DND-41 (cell line): ENCODE data around the gene KLHL17.

Experiments used
- ATAC-seq: fragments of 200-7000 bp; cut with Tn5 transposase; 3 replicates; pipeline ENCODE4 v1.9.1; 2021; ENCODE audit warnings: low read depth; ENCODE audit not compliant: insufficient read depth
- DNase-seq: peaks from one replicate; pipeline ENCODE4 v3.0.0-alpha.2; 2020
- H2AFZ ChIP-seq: 2 replicates; pipeline ENCODE4 v1.6.0; 2012; ENCODE audit warnings: low read depth, low read length
- H3K27ac ChIP-seq: 2 replicates; pipeline ENCODE4 v1.5.1; 2012; ENCODE audit warnings: low read length, inconsistent platforms
- H3K27me3 ChIP-seq: fragments of 200-600 bp; sonication (generic); 2 replicates; pipeline ENCODE4 v1.6.0; 2012; ENCODE audit warnings: low read length, mild to moderate bottlenecking, inconsistent platforms; ENCODE audit not compliant: insufficient read depth, poor library complexity
- H3K36me3 ChIP-seq: 2 replicates; pipeline ENCODE4 v1.5.1; 2012; ENCODE audit warnings: low read length, inconsistent platforms; ENCODE audit not compliant: insufficient read depth
- H3K4me1 ChIP-seq: 2 replicates; pipeline ENCODE4 v1.5.1; 2012; ENCODE audit warnings: mild to moderate bottlenecking, low read length; ENCODE audit not compliant: insufficient read depth
- H3K4me2 ChIP-seq: 2 replicates; pipeline ENCODE4 v1.6.0; 2012; ENCODE audit warnings: mild to moderate bottlenecking, moderate library complexity, low read length, inconsistent platforms; ENCODE audit not compliant: insufficient read depth
- H3K4me3 ChIP-seq, 2 experiments: fragments of 200-600 bp in 1 of 2; shearing (Covaris generic) in 1 of 2; 2 replicates each; pipeline ENCODE4 v1.5.1; 2012 to 2016; ENCODE audit warnings: inconsistent platforms in 2 of 2, low read length in 2 of 2, mild to moderate bottlenecking in 2 of 2, low read depth in 1 of 2, moderate library complexity in 1 of 2
- H3K79me2 ChIP-seq: 2 replicates; pipeline ENCODE4 v1.6.0; 2012; ENCODE audit warnings: low read length, inconsistent platforms; ENCODE audit not compliant: insufficient read depth
- H3K9ac ChIP-seq: 2 replicates; pipeline ENCODE4 v1.6.0; 2012; ENCODE audit warnings: low read depth, mild to moderate bottlenecking, inconsistent platforms, low read length, moderate library complexity
- H3K9me3 ChIP-seq: 2 replicates; pipeline ENCODE4 v1.5.1; 2012; ENCODE audit warnings: low read length, moderate library complexity, mild to moderate bottlenecking, inconsistent platforms; ENCODE audit not compliant: insufficient read depth, severe bottlenecking
- H4K20me1 ChIP-seq: 2 replicates; pipeline ENCODE4 v1.6.0; 2012; ENCODE audit warnings: low read length; ENCODE audit not compliant: insufficient read depth
- EZH2 ChIP-seq: IDR thresholded peaks from 3 replicates; pipeline ENCODE4 v1.6.1; 2012; ENCODE audit warnings: borderline replicate concordance, low read depth, mild to moderate bottlenecking, moderate library complexity, low read length, inconsistent platforms; ENCODE audit not compliant: severe bottlenecking
- TF ChIP-seq, protein P1 (sequence below): IDR thresholded peaks from 2 replicates; pipeline ENCODE4 v1.5.1; 2012; ENCODE audit warnings: borderline replicate concordance, low read length, moderate library complexity, mild to moderate bottlenecking; ENCODE audit not compliant: poor library complexity, severe bottlenecking; ENCODE audit errors: extremely low read depth

KLHL17 gene

DNA sequence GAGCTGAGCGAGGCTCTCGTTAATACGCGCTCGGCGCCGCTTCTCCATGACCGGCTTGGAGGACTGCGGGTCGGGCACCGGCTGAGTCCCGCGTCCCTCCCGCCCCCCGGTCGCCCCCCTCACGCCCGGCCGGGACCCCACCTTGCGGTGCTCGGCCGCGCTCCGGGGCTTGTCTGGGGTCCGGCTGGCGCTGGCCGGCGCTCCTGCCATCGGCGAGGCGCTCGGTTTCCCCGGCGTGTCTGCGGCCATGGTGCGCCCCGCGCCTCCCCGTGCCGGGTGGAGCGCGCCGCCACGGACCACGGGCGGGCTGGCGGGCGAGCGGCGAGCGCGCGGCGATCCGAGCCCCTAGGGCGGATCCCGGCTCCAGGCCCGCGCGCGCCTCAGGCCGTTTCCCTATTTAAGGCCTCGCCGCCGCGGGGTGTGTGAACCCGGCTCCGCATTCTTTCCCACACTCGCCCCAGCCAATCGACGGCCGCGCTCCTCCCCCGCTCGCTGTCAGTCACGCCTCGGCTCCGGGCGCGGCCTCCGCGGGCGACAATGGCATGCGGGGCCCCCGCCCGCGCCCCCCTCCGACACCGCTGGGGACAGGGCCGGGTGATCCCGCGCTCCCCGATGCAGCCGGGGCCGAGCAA is 39.5 kb downstream of the KLHL17 start, which contains the start of gene HES4:
TSS of gene HES4 (minus strand) at position 373 of the 632 bp plus-strand sequence. CDS start at position 249, 124 bp downstream.
- Histone ChIP-seq H4K20me1 (peaks cover 21% of the 10 kb centered on the region), H3K4me3 (no peak within 1 kb of the TSS; a peak in 1 of 4 replicates), H3K4me2 (peak within 1 kb of the TSS; percentile 42), H3K27me3 (peaks cover 52% of the 10 kb centered on the region), H3K9me3 (no peaks in the 10 kb centered on the region), H3K9ac (no peak within 1 kb of the TSS), H2AFZ (no peak within 1 kb of the TSS), H3K36me3 (no peaks in the 10 kb centered on the region), H3K79me2 (no peaks in the 10 kb centered on the region), H3K27ac (no peak within 1 kb of the TSS), H3K4me1 (peaks cover 8% of the 10 kb centered on the region; the same call in 1 of the 2 replicates)
- peak; percentile 66 for ATAC-seq
- peak; percentile 55 for DNase-seq
- TF ChIP-seq EZH2: no peak
- TF ChIP-seq, protein P1, sequence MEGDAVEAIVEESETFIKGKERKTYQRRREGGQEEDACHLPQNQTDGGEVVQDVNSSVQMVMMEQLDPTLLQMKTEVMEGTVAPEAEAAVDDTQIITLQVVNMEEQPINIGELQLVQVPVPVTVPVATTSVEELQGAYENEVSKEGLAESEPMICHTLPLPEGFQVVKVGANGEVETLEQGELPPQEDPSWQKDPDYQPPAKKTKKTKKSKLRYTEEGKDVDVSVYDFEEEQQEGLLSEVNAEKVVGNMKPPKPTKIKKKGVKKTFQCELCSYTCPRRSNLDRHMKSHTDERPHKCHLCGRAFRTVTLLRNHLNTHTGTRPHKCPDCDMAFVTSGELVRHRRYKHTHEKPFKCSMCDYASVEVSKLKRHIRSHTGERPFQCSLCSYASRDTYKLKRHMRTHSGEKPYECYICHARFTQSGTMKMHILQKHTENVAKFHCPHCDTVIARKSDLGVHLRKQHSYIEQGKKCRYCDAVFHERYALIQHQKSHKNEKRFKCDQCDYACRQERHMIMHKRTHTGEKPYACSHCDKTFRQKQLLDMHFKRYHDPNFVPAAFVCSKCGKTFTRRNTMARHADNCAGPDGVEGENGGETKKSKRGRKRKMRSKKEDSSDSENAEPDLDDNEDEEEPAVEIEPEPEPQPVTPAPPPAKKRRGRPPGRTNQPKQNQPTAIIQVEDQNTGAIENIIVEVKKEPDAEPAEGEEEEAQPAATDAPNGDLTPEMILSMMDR: no peak

DNA sequence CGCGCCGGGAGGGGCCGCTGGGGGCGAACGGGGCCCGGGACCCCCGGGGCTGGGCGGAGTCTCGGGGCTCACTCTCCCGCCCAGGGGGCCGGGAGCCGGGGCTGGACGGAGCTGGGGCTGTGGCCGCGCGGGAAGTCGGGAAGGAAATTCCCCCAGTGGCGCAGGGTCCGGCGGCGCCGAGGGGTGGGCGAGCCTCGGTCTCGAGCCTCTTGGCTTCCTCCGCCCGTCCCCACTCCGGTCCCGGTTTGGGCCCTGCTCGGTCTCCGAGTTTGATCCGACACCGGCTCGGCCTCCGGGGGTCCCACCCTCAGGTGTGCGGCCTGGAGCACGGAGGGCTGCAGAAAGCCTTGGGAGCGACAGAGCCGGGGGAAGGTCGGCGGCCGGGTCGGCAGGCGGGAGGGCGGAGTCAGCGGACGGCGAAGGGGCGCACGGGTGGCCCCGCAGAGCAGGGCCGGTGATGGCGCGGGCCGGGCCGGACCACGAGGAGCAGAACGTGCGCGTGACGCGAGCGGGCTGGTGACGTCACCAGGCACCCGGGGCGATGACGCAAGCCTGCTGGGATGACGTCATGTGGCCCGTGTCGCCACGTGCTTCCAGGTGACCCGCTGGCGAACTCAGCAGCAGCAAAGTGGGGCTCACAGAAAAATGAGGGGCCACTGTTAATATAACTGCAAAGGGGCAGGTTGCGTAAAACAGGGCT is 40.1 kb downstream of the KLHL17 start:
- ATAC-seq (no peak; the same call in 2 of the 3 replicates), DNase-seq (no peak)
- Histone ChIP-seq H3K27ac (no peak overlapping the region), H3K4me1 (peaks cover 8% of the 10 kb centered on the region; the same call in 1 of the 2 replicates), H3K27me3 (peaks cover 59% of the 10 kb centered on the region), H2AFZ (no peak overlapping the region), H3K4me3 (no peak overlapping the region; a peak in 1 of 4 replicates), H3K9ac (no peak overlapping the region), H3K4me2 (peak overlapping the region; percentile 42; the same call in 1 of the 2 replicates), H3K36me3 (no peaks in the 10 kb centered on the region), H3K9me3 (no peaks in the 10 kb centered on the region), H4K20me1 (peaks cover 21% of the 10 kb centered on the region), H3K79me2 (no peaks in the 10 kb centered on the region)
- TF ChIP-seq, protein P1: no peak

DNA sequence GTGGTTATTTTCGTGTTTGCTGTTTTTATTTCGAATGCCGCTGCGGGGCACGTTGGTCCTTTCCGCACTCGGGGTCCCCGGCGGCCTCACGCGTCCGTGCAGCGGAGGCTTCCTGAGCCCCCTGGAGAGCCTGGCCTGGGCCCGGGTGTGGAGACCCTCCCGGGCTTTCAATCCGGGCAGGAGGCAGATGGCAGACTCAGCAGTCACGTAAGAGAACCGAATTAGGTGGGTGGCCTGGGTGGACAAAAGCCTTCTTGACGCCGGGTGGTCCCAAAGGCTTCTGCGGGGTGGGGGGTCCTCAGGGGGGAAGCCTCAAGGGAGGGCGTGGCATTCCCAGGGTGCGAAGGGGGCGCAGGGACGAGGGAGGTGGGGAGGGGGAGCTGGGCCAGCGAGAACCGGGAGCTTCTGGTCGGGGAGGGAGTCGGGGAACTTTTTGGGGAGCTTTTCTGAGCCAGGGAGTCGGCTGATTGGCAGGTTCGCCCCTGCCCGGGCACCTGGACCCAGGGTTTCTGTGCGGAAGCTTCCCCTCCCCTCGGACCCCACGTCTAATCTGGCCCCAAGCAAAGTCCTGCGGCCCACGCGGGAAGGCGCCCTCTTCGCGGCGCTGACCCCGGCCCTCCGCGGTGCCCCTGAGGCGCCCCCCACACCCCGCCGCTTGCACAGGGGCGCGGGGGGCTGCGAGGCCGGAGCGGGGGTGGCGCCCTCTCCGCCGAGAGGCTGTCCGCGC is 40.8 kb downstream of the KLHL17 start:
- no peak overlapping the region for H3K27ac ChIP-seq
- no peak overlapping the region for H3K4me3 ChIP-seq
- H3K79me2 ChIP-seq: no peaks in the 10 kb centered on the region
- H4K20me1 ChIP-seq: peaks cover 21% of the 10 kb centered on the region
- no peaks in the 10 kb centered on the region for H3K9me3 ChIP-seq
- ATAC-seq (no peak), DNase-seq (no peak)
- H2AFZ ChIP-seq: no peak overlapping the region
- no peaks in the 10 kb centered on the region for H3K36me3 ChIP-seq
- TF ChIP-seq EZH2: no peak
- TF ChIP-seq, protein P1: no peak
- H3K9ac ChIP-seq: no peak overlapping the region
- peaks cover 60% of the 10 kb centered on the region for H3K27me3 ChIP-seq
- no peak overlapping the region for H3K4me2 ChIP-seq
- H3K4me1 ChIP-seq: peaks cover 4% of the 10 kb centered on the region; the same call in 1 of the 2 replicates
